ENCODE measurements around the gene S100P.

The S100P gene

GRCh38 chr4:6727081-6727942 lies 33.6 kb downstream of the S100P start:
- no peak for DNase-seq

- DNase-seq, result no peak
These were observed 34.2 kb downstream of the S100P start for GRCh38 chr4:6727943-6728250.

DNA sequence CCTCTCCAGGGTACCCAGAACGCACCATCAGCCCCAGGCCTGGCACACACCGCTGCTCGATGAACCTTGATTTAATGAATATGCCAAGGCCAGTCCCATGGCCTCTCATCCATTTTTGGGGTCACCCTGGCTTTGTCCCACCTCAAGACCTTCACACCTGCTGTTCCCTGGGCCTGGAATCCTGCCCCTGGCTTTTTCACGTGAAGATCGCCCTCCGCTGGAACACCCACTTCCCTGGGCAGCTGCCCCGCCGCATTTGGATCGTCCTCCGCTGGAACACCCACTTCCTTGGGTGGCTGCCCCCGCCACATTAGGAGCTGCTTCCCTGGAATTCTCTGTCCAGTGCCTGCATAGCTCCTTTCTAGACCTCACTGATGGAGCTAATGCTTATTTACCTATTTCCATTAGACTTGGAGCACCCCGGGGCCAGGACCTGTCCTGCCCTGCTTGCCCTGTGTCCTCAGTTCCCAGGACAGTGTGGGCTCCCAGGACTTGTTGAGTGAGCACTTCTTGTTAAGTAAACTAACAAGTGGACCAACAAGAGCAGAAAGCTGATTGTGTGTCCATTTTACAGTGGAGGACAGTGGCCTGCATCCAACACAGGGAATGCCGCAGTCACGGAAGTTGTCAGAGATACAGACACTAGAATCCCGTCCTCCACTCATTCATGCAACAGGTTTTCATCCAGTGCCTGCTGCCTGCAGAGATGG lies 34.8 kb downstream of the S100P start:
- DNase-seq, result no peak

DNA sequence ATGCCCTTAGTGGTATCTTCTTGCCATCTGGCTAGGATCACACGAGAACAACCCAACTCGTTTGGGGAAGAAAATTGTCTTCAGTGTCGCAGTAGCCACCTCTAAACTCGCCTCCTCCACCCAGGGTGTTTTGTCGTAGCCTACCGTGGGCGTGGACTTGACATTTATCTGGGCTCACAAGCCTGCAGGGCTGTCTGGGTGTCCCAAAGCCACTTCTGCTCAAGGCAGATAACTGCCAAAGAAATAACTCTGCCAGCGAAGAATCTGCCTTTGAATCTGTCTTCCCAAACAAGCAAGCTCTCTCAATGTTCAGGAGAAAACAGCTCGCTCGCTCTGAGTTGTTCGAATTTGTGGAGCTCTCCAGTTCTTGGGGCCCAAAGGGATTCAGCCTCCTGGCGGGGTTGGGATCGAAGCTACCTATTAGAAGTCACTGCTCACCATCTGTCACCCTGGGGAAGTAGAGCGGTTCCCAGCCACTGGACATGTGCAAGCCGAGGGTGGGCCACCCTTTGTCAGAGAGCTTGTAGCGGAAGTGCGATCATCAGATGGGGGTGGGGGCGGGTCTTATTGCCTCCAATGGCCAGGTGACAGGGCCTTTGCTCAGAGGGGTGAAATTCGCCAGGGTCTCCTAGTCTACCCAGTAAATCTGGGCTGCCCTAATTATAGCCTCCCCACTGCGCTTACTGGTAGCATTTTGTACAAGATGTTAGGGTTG lies 37.1 kb downstream of the S100P start:
- no peak for DNase-seq

DNA sequence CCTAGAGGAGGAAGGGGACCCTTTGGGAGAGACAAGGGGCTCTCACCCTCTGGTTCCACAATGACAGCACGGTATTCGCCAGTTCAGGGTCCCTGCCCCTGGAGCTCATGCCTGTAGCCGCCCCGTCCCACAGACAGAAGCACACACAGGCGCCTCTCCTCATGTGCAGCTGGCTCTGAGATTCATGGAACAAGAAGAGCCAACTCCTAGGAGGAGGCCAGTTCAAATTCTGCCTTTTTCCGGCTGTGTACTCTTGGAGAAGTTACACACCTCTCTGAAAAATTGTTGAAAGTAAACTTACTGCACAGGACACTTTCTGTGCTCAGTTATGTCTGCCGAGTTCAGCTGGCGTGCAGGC lies 37.6 kb downstream of the S100P start:
- DNase-seq, result no peak

DNA sequence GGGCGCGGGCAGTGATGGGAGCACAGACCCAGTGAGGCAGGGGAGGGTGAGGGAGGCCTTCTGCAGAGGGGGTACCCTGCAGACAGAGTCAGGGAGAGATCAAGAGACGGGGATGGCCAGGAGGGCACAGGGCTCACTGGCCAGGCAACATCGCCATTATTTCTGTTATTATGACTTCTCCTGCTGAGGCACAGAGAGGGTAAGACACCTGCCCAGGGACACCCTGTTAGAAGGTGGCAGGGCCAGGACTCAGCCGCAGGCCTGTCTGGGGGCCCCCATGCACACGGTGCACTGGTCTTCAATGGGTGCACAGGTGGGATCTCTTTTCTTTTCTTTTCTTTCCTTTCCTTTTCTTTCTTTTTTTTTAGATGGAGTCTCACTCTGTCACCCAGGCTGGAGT lies 38.1 kb downstream of the S100P start:
- DNase-seq, result no peak

GRCh38 chr4:6732441-6733357 lies 39.0 kb downstream of the S100P start:
- no peak for DNase-seq

DNA sequence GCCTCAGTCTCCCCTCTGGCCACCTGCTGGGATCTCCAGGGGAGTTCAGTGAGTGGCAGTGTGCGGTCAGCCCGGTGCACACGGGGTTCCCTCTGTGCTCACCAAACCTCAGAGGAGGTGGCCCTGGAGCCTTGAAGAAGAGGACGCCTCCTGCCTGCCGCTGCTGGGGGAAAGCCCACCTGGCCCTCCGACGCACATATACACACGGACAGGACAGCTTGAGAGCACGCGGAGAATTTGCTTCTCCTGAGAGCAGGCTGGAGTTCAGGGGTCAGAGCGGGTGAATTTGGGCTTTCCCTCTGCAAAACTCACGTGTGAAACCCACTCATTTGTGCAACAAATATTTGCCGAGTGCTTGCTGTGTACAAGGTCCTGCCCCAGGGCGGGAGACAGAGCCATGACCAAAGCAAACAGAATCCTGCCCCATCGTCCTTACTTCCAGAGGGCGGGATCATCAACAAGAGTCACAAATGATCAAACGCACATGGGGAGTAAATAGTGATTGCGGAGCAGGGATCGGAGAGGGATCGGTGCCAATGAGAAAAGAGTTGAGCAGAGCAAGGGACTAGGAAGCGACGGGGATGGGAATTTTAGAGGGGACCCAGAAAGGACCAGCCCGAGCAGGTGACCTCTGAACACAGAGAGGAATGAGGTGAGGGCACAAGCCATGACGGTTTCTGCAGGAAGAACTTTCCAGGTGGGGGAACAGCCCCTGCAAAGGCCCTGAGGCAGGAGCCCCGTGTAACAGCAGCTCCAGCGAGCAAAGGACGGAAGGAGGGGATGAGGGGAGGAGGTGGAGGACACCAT lies 39.9 kb downstream of the S100P start:
- no peak for DNase-seq

DNA sequence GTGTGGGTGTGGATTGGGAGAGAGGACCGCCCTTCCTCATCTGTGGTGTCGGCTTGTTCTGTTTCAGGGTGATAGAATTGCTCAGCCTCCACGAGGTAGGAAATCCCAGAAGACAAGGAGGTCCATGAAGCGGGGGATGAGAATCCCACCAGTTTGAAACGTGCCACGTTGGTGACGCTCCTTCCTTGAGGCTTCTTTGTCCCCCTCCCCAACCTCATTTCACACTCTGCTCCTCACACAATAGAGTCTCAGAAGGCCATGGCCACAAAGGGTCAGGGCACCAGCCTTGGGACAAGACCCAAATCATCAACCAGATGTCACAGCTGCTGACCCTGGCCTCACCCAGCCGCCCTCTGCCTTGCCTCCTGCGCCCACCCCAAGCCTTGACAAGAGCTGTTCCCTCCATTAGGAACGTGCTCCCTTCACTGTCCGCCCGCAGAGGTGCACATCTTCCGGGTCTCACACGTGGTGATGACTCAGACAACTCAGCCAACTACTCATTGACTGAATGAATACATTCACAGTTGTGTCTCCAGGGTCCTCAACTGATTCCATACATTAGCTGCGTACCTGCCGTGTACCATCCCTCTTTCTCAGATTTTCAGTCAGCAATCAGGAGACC lies 40.6 kb downstream of the S100P start:
- DNase-seq, result no peak

DNA sequence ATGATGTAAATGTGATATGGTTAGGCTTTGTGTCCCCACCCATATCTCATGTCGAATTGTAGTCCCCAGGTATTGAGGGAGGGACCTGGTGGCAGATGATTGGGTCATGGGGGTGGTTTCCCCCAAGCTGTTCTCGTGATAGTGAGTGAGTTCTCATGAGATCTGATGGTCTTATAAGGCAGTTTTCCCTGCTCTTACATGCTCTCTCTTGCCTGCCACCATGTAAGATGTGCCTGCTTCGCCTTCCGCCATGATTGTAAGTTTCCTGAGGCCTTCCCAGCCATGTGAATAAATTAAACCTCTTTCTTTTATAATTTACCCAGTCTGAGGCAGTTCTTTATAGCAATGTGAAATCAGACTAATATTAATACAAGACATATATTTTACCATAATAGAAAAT lies 46.2 kb downstream of the S100P start:
- DNase-seq, result no peak

DNA sequence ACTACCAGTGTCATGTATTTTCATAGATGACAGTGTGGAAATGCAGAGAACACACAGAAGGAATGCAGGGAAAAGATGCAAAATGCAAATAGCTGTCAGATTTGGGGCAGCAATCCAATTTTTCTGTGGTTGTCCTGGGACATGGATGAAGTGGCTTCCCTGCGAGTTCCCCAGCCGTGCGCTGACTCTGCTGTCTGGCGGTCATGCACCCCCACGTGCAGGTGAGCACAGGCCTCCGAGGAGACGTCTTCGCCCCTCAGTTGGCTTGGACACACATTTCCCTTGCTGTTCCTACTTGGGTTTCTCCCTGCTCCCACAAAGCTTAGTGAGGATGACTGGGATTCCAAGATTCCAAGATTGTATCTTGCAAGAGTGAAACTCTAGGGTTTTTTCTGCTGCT lies 46.7 kb downstream of the S100P start:
- no peak for DNase-seq

DNA sequence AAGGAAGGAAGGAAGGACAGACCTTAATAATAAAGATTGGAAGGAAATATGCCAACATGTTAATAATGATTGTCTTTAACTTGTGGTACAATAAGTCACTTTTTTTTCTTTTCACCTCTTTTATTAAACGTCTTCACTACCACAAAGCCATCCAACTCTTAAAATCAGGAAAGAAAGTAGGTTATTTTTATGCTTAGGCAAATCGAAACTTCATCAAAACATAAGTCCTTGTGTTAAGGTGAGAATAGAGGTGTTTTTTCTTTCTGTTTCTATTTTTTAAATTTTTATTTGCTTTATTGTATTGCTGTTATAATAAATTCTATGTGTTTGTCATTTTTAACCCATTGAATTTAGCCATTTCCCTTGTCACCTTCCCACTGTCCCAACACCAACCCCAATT lies 48.8 kb downstream of the S100P start:
- DNase-seq, result no peak

GRCh38 chr4:6742989-6743388 lies 49.3 kb downstream of the S100P start:
- no peak for DNase-seq
